ENCODE data around the gene TYK2. TPM values are rescaled to one million over a fixed set of nuclear protein-coding genes. Genes with fewer than 3 reads are reported as not detected.

The TYK2 gene
- 100 to 1,000 TPM; 251 to 263 TPM for total RNA-seq

DNA sequence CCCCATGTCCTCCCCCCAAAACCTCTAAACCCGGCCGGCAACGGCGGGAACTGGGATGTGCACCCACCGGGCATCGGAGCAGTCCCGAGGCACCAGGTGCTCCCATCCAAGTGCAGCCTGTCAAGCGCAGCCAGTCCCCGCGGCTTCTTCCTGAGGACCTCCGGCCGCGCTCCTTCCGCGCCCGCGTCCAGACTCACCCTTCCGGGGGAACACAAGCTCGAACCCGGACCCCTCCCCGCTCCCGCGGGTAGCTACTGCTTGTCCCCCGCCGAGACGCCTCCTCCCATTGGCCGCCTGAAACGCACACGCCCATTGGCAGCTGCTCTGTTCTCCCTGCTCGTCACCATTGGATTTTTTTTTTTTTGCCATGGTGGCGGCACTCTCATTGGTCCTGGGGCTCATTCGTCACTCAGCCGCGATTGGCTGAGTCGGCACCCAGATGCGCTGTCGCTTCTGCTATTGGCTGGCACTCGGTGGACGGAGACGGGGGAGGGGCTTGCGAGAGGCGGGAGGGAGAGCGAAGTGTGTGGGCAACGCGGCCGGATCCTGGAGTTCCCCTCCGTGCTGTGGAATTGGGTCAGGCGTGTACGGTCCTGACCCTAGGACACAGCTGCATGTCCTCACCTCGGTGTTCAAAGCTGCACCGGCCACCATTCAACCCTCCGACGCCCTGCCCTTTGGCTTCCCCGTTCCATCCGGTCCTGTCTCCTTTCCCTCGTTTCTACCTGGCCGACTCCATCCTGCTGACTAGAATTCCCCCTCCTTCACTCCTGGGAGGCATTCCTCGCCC, at the start of gene TYK2:
Gene TYK2, minus strand, starts transcription at position 260 of the 790 bp plus-strand sequence. CDS start 2,166 bp downstream, outside the sequence.
- no peaks in the 10 kb centered on the region for H3K27me3 Mint-ChIP-seq
- H3K4me3 Mint-ChIP-seq = peak within 1 kb of the TSS; percentile 85

GRCh38 chr19:10428996-10429381, 48.6 kb upstream of the TYK2 start:
- peak overlapping the region; percentile 73 for H3K27ac Mint-ChIP-seq
- ChIA-PET POLR2A (no interaction called here), CTCF (interaction anchor here (0.9 to 27.9 kb wide), 7 partner anchors 8 to 267 kb away, joined by 4 to 612 read pairs (median 4); partner anchors contain the start of genes CDC37 and PDE4A)
- H3K4me1 Mint-ChIP-seq = peaks cover 71% of the 10 kb centered on the region
- no peaks in the 10 kb centered on the region for H3K9me3 Mint-ChIP-seq
- H3K27me3 Mint-ChIP-seq = peaks cover 41% of the 10 kb centered on the region
- H3K4me3 Mint-ChIP-seq = no peak overlapping the region
- peaks cover 9% of the 10 kb centered on the region for H3K36me3 Mint-ChIP-seq (ENCODE audit: low read depth)
- DNase-seq = no peak

More for the DNA sequence above, at the start of gene TYK2:
- Mint-ChIP-seq H3K36me3 (ENCODE audit: low read depth) (peaks cover 22% of the 10 kb centered on the region), H3K9me3 (no peaks in the 10 kb centered on the region), H3K27ac (peak within 1 kb of the TSS; percentile 94), H3K4me1 (peaks cover 21% of the 10 kb centered on the region)
- DNase-seq = peak; percentile 97
- POLR2A ChIA-PET = interaction anchor here (0.5 to 0.9 kb wide), 7 partner anchors 48 to 468 kb away, joined by 3 to 4 read pairs (median 3); partner anchors contain the start of genes ICAM1 and MRPL4
- CTCF ChIA-PET = interaction anchor here (0.5 to 4.3 kb wide), 14 partner anchors 8 to 193 kb away, joined by 3 to 19 read pairs (median 6); partner anchors contain the start of gene CDC37

GRCh38 chr19:10427169-10427568, 46.8 kb upstream of the TYK2 start:
- POLR2A ChIA-PET = no interaction called here
- CTCF ChIA-PET = interaction anchor here (0.6 to 27.9 kb wide), 7 partner anchors 10 to 1931 kb away, joined by 3 to 612 read pairs (median 4); partner anchors contain the start of genes CDC37, ICAM5 and TYK2
- H3K9me3 Mint-ChIP-seq = no peaks in the 10 kb centered on the region
- H3K4me3 Mint-ChIP-seq = no peak overlapping the region
- H3K27ac Mint-ChIP-seq = peak overlapping the region; percentile 12
- H3K27me3 Mint-ChIP-seq = peaks cover 52% of the 10 kb centered on the region
- peaks cover 9% of the 10 kb centered on the region for H3K36me3 Mint-ChIP-seq (ENCODE audit: low read depth)
- no peak for DNase-seq
- H3K4me1 Mint-ChIP-seq = peaks cover 84% of the 10 kb centered on the region

DNA sequence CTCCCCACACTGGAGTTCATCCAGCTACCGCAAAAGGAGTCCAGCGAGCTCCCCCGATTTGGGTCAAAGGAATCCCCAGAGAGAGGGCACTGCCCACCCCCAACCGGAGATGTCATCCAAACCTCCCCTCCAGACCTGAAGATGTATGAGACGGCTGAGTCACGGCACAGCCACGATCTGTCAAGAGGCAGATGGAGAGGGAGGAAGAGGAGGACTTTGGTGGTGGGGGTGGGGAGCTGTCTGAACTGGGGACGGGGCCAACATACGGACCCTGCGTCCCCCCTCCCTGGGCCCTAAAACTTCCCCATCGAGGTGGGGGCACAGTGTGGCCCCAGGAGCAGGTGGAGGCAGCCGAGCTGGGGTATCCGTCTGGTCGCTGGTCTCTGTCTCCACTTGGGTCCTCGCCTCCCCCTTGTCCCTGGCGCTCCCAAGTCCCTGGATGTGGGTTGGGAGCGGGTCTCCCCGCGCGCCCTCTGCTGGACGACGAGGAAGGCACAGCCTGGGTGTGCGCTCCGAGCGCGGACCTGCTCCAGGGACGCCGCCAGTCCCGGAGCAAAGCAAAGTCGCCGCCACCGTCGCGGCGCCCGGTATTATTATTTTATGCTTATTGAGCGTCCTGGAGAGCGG, 43.8 kb upstream of the TYK2 start:
- H3K9me3 Mint-ChIP-seq = no peaks in the 10 kb centered on the region
- peak; percentile 67 for DNase-seq
- peaks cover 52% of the 10 kb centered on the region for H3K27me3 Mint-ChIP-seq
- H3K27ac Mint-ChIP-seq = peak overlapping the region; percentile 58
- peak overlapping the region; percentile 68 for H3K4me3 Mint-ChIP-seq
- POLR2A ChIA-PET = interaction anchor here (0.6 to 1.4 kb wide), 3 partner anchors 16 to 54 kb away, joined by 3 read pairs; no protein-coding TSS in a partner anchor
- CTCF ChIA-PET = interaction anchor here (1.3 to 27.9 kb wide), 6 partner anchors 9 to 165 kb away, joined by 3 to 612 read pairs (median 4); partner anchors contain the start of gene CDC37
- no peaks in the 10 kb centered on the region for H3K36me3 Mint-ChIP-seq (ENCODE audit: low read depth)
- peaks cover 83% of the 10 kb centered on the region for H3K4me1 Mint-ChIP-seq

DNA sequence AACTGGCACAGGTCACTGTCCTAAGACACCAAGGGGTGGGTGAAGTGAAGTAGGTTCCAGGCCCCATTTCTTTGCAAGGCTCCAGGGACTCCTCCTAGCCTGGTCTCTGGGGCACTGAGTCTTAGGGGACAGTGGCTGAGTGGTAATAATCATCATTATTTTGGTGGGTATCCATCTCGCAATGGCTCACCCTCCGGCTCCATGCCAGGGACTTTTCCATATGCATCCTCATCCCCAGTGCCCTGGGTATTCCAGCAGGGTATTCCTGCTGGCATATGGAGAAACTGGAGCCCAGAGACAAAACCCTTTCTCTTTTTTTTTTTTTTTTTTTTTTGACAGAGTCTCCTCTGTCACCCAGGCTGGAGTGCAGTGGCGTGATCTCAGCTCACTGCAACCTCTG, 42.5 kb upstream of the TYK2 start:
- H3K4me3 Mint-ChIP-seq = no peak overlapping the region
- POLR2A ChIA-PET = no interaction called here
- H3K4me1 Mint-ChIP-seq = peaks cover 80% of the 10 kb centered on the region
- no peaks in the 10 kb centered on the region for H3K36me3 Mint-ChIP-seq (ENCODE audit: low read depth)
- H3K27me3 Mint-ChIP-seq = peaks cover 51% of the 10 kb centered on the region
- H3K27ac Mint-ChIP-seq = peak overlapping the region; percentile 52
- DNase-seq = no peak
- H3K9me3 Mint-ChIP-seq = no peaks in the 10 kb centered on the region
- CTCF ChIA-PET = interaction anchor here (1.3 to 27.9 kb wide), 5 partner anchors 10 to 164 kb away, joined by 4 to 612 read pairs (median 4); partner anchors contain the start of gene CDC37

DNA sequence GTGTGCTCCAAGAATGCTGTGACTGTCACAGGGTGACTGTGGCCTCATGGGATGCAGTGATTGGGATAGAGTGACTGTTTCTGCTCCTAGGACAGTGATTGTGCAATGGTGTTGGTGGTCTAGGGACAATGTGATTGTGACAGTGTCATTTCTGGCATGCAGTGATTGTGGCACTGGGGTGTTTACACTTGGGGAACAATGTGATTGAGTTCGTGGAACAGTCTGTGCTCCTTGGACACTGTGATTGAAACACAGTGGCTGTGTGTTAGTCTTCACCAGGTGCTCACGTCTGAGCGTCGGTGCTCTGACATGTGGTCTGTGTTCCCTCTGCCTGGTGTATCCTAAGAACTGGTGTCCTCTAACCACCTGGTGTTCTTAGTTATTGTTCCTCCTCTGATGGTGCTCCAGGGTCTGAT, 41.7 kb upstream of the TYK2 start:
- H3K4me1 Mint-ChIP-seq = peaks cover 77% of the 10 kb centered on the region
- POLR2A ChIA-PET = no interaction called here
- H3K4me3 Mint-ChIP-seq = peak overlapping the region; percentile 77
- H3K27ac Mint-ChIP-seq = peak overlapping the region; percentile 52
- CTCF ChIA-PET = interaction anchor here (0.5 to 27.9 kb wide), 11 partner anchors 8 to 280 kb away, joined by 3 to 612 read pairs (median 4); partner anchors contain the start of genes CDC37, ICAM5 and TYK2
- H3K27me3 Mint-ChIP-seq = peaks cover 54% of the 10 kb centered on the region
- DNase-seq = no peak
- no peaks in the 10 kb centered on the region for H3K36me3 Mint-ChIP-seq (ENCODE audit: low read depth)
- no peaks in the 10 kb centered on the region for H3K9me3 Mint-ChIP-seq

DNA sequence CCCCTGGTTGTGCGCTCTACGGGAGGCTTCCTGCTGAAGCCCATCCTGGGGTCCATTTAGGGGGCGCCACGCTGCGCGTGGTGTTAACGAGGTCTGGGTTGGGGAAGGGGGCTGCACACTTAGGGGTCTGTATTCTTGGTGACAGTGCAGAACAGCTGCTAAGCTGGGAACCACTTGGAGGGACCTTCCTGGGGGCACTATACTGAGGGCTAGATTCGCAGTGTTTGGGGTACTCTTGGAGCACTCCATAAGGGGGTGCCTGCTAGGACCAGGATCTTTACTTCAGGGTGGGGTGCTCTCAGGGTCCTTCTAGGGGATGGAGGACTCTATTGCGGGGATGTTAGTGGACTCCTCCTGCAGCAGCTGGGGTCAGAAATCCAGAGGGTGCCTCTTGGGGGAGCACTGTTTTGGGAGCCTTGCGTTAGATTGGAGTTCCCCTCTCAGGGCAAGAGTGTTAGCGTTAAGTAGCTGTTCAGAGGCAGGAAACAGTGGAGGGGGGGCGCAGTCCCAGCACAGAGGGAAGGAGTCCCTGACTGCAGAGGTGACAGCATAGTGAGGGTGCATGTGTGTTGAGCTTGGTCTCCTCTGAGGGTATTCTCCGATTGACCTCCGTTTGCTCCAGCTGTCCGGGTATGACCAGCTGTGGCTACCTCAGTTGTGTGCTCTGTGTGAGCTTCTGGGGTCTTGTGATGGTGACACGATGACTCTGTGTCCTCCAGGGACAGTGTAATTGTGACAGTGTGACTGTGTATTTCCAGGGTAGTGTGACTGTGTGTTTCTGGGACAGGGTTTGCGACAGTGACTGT, 41.1 kb upstream of the TYK2 start:
- ChIA-PET POLR2A (no interaction called here), CTCF (interaction anchor here (0.5 to 27.9 kb wide), 14 partner anchors 9 to 281 kb away, joined by 3 to 612 read pairs (median 4); partner anchors contain the start of genes CDC37, ICAM1, ICAM5 and TYK2)
- Mint-ChIP-seq H3K4me3 (peak overlapping the region; percentile 77), H3K9me3 (no peaks in the 10 kb centered on the region), H3K27me3 (peaks cover 59% of the 10 kb centered on the region), H3K4me1 (peaks cover 81% of the 10 kb centered on the region), H3K36me3 (ENCODE audit: low read depth) (peaks cover 3% of the 10 kb centered on the region), H3K27ac (peak overlapping the region; percentile 52)
- no peak for DNase-seq

DNA sequence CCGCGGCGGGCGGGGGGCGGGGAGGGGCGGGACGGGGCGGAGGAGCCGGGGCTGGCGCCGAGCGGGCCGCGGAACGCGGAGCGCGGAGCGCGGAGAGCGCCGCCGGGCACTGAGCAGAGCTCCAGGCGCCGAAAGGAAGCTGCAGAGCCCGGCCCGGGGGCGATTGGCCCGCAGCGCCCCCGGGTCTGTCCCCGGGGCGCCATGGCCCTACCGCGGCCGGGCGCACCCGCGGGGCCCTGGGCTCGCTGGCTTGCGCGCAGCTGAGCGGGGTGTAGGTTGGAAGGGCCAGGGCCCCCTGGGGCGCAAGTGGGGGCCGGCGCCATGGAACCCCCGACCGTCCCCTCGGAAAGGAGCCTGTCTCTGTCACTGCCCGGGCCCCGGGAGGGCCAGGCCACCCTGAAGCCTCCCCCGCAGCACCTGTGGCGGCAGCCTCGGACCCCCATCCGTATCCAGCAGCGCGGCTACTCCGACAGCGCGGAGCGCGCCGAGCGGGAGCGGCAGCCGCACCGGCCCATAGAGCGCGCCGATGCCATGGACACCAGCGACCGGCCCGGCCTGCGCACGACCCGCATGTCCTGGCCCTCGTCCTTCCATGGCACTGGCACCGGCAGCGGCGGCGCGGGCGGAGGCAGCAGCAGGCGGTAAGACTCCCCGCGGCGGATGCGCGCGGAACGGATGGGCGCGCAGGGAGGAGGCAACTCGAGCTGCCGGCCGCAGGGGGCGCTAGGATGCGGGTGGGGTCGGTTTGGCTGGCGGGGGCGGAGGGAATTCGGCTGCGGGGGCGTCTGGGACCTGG, 40.3 kb upstream of the TYK2 start, which contains the start of gene PDE4A:
Gene PDE4A, plus strand, starts transcription at position 95 of the 796 bp plus-strand sequence. Its CDS starts 227 bp downstream, at position 322.
- CTCF ChIA-PET = interaction anchor here (0.5 to 27.9 kb wide), 11 partner anchors 10 to 282 kb away, joined by 3 to 612 read pairs (median 4); partner anchors contain the start of genes CDC37, ICAM1, ICAM5 and TYK2
- POLR2A ChIA-PET = interaction anchor here (0.6 kb wide), 1 partner anchor 14 kb away, joined by 3 read pairs; no protein-coding TSS in a partner anchor
- Mint-ChIP-seq H3K27ac (peak within 1 kb of the TSS; percentile 81), H3K4me3 (peak within 1 kb of the TSS; percentile 77), H3K36me3 (ENCODE audit: low read depth) (peaks cover 3% of the 10 kb centered on the region), H3K9me3 (no peaks in the 10 kb centered on the region), H3K4me1 (peaks cover 83% of the 10 kb centered on the region), H3K27me3 (peaks cover 57% of the 10 kb centered on the region)
- peak; percentile 71 for DNase-seq

GRCh38 chr19:10419646-10420443, 39.5 kb upstream of the TYK2 start:
- Mint-ChIP-seq H3K4me3 (peak overlapping the region; percentile 77), H3K9me3 (no peaks in the 10 kb centered on the region), H3K27me3 (peaks cover 57% of the 10 kb centered on the region), H3K4me1 (peaks cover 78% of the 10 kb centered on the region), H3K27ac (peak overlapping the region; percentile 81), H3K36me3 (ENCODE audit: low read depth) (peaks cover 4% of the 10 kb centered on the region)
- POLR2A ChIA-PET = no interaction called here
- DNase-seq = peak; percentile 62
- CTCF ChIA-PET = interaction anchor here (0.8 to 27.9 kb wide), 4 partner anchors 15 to 149 kb away, joined by 3 to 612 read pairs (median 10); partner anchors contain the start of genes CDC37 and ICAM1

GRCh38 chr19:10419200-10419645, 38.9 kb upstream of the TYK2 start:
- H3K9me3 Mint-ChIP-seq = peaks cover 2% of the 10 kb centered on the region
- ChIA-PET POLR2A (no interaction called here), CTCF (interaction anchor here (0.6 to 27.9 kb wide), 4 partner anchors 11 to 376 kb away, joined by 3 to 612 read pairs (median 66); partner anchors contain the start of gene CDC37)
- no peak for DNase-seq
- H3K4me3 Mint-ChIP-seq = peak overlapping the region; percentile 77
- peaks cover 55% of the 10 kb centered on the region for H3K27me3 Mint-ChIP-seq
- H3K4me1 Mint-ChIP-seq = peaks cover 74% of the 10 kb centered on the region
- peaks cover 4% of the 10 kb centered on the region for H3K36me3 Mint-ChIP-seq (ENCODE audit: low read depth)
- H3K27ac Mint-ChIP-seq = peak overlapping the region; percentile 81
